ENCODE results near the gene CXXC4.

DNA sequence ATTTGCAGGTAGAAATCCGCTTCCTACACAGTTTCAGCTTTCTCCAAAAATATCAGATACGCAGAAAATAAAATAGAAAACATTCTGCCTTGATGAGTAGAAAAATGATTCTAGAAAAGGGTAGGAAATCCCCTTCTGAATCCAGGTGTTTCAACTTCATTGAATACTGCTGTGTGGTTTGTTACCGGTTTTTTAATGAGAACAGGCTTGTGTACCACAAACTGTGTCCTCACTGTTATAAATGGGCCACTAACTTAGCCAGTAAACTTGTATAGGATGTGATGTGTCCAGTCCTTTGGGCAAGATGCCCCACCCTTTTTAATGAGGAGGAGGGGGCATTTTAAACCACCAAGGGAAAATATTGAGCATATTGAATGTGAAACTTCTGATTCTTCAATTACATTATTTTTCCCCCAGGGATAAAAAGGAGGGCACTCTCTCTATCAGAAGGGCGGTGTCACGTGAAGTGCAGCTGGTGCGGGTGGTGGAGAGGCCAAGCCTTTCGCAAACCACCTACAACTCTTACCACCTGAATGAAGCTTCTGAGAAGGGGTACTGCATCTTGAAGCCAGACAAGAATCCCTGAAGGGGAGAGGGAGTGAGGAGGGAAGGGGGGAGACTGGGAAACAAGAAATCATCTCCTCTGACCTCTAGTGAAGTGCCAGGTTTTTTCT is 4.5 kb downstream of the CXXC4 start:
- TF ChIP-seq POLR2AphosphoS5 (IDR thresholded peaks at IDR 0.05; ENCODE audit: low read depth, low read length) (no peak), SIN3A (IDR thresholded peaks at IDR 0.05; ENCODE audit: borderline replicate concordance, insufficient read depth, low read length) (no peak), TAF1 (IDR thresholded peaks at IDR 0.05; ENCODE audit: borderline replicate concordance, insufficient read depth, low read length) (no peak), FOXP2 (optimal IDR thresholded peaks at IDR 0.05; ENCODE audit: borderline replicate concordance, extremely low read depth, extremely low read length, insufficient read depth) (no peak)
- TF ChIP-seq, protein P1, sequence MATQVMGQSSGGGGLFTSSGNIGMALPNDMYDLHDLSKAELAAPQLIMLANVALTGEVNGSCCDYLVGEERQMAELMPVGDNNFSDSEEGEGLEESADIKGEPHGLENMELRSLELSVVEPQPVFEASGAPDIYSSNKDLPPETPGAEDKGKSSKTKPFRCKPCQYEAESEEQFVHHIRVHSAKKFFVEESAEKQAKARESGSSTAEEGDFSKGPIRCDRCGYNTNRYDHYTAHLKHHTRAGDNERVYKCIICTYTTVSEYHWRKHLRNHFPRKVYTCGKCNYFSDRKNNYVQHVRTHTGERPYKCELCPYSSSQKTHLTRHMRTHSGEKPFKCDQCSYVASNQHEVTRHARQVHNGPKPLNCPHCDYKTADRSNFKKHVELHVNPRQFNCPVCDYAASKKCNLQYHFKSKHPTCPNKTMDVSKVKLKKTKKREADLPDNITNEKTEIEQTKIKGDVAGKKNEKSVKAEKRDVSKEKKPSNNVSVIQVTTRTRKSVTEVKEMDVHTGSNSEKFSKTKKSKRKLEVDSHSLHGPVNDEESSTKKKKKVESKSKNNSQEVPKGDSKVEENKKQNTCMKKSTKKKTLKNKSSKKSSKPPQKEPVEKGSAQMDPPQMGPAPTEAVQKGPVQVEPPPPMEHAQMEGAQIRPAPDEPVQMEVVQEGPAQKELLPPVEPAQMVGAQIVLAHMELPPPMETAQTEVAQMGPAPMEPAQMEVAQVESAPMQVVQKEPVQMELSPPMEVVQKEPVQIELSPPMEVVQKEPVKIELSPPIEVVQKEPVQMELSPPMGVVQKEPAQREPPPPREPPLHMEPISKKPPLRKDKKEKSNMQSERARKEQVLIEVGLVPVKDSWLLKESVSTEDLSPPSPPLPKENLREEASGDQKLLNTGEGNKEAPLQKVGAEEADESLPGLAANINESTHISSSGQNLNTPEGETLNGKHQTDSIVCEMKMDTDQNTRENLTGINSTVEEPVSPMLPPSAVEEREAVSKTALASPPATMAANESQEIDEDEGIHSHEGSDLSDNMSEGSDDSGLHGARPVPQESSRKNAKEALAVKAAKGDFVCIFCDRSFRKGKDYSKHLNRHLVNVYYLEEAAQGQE (IDR thresholded peaks at IDR 0.05; ENCODE audit: insufficient read depth in 1 of 2, low read depth in 2 of 2, low read length in 2 of 2): no peak

Measured in PFSK-1 (cell line).